Astrocyte (in vitro differentiated cells and primary cell): Measurements from ENCODE around the gene NOS1. TPM values are rescaled to one million over a fixed set of nuclear protein-coding genes. Genes with fewer than 3 reads are reported as not detected.

Source experiments
- DNase-seq: peaks from one replicate; pipeline ENCODE4 v3.0.0-alpha.2; 2010; ENCODE audit warnings: low read depth
- FAIRE-seq: peaks from 2 replicates; lab custom pipeline; 2011; peaks lifted over from hg19 to GRCh38; lab: Jason Lieb, UNC
- H2AFZ ChIP-seq: 2 replicates; pipeline ENCODE4 v1.6.0; 2012; ENCODE audit warnings: low read depth, low read length, inconsistent platforms
- H3K27ac ChIP-seq: 2 replicates; pipeline ENCODE4 v1.5.1; 2011; ENCODE audit warnings: low read depth, low read length, inconsistent platforms
- H3K27me3 ChIP-seq: 2 replicates; pipeline ENCODE4 v1.6.0; 2011; ENCODE audit warnings: low read length, inconsistent platforms; ENCODE audit not compliant: insufficient read depth
- H3K36me3 ChIP-seq: 2 replicates; pipeline ENCODE4 v1.5.1; 2011; ENCODE audit warnings: low read length, inconsistent platforms; ENCODE audit not compliant: insufficient read depth
- H3K4me1 ChIP-seq: 2 replicates; pipeline ENCODE4 v1.5.1; 2011; ENCODE audit warnings: low read length, inconsistent platforms; ENCODE audit not compliant: insufficient read depth
- H3K4me2 ChIP-seq: 2 replicates; pipeline ENCODE4 v1.6.0; 2012; ENCODE audit warnings: low read length, inconsistent platforms
- H3K4me3 ChIP-seq: 2 replicates; pipeline ENCODE4 v1.5.1; 2011; ENCODE audit warnings: low read depth, mild to moderate bottlenecking, low read length, inconsistent platforms; ENCODE audit not compliant: insufficient read depth
- H3K79me2 ChIP-seq: 2 replicates; pipeline ENCODE4 v1.6.0; 2012; ENCODE audit warnings: mild to moderate bottlenecking, low read length, inconsistent platforms; ENCODE audit not compliant: insufficient read depth
- H3K9ac ChIP-seq: 2 replicates; pipeline ENCODE4 v1.6.0; 2012; ENCODE audit warnings: mild to moderate bottlenecking, low read length, inconsistent platforms
- H3K9me3 ChIP-seq: 2 replicates; pipeline ENCODE4 v1.5.1; 2012; ENCODE audit warnings: low read depth, mild to moderate bottlenecking, low read length, inconsistent platforms; ENCODE audit not compliant: insufficient read depth
- H4K20me1 ChIP-seq: 2 replicates; pipeline ENCODE4 v1.6.0; 2012; ENCODE audit warnings: low read length, inconsistent platforms; ENCODE audit not compliant: insufficient read depth
- H3K27ac Mint-ChIP-seq: one replicate; pipeline ENCODE4 v1.8.0; 2021; ENCODE audit warnings: mild to moderate bottlenecking, mixed read lengths; ENCODE audit not compliant: unreplicated experiment
- H3K27me3 Mint-ChIP-seq: one replicate; pipeline ENCODE4 v1.8.0; 2021; ENCODE audit warnings: low read depth, mixed read lengths; ENCODE audit not compliant: unreplicated experiment
- H3K36me3 Mint-ChIP-seq: one replicate; pipeline ENCODE4 v1.8.0; 2021; ENCODE audit warnings: low read depth, mixed read lengths; ENCODE audit not compliant: unreplicated experiment
- H3K4me1 Mint-ChIP-seq: one replicate; pipeline ENCODE4 v1.8.0; 2021; ENCODE audit warnings: low read depth, mixed read lengths; ENCODE audit not compliant: unreplicated experiment
- H3K4me3 Mint-ChIP-seq: one replicate; pipeline ENCODE4 v1.8.0; 2021; ENCODE audit warnings: mild to moderate bottlenecking, moderate library complexity, mixed read lengths; ENCODE audit not compliant: unreplicated experiment
- H3K9me3 Mint-ChIP-seq: one replicate; pipeline ENCODE4 v1.8.0; 2021; ENCODE audit warnings: mild to moderate bottlenecking, mixed read lengths; ENCODE audit not compliant: unreplicated experiment
- CTCF ChIP-seq: IDR thresholded peaks from 2 replicates; pipeline ENCODE4 v1.5.1; 2011; ENCODE audit warnings: low read depth, mild to moderate bottlenecking, inconsistent platforms, low read length, moderate library complexity; ENCODE audit not compliant: insufficient read depth
- EZH2 ChIP-seq: IDR thresholded peaks from 2 replicates; pipeline ENCODE4 v1.6.1; 2012; ENCODE audit warnings: mild to moderate bottlenecking, low read length, inconsistent platforms; ENCODE audit not compliant: insufficient read depth
- total RNA-seq: library from RNA; stranded (reverse); gene quantifications from 2 replicates; pipeline ENCODE4 v1.2.1, GENCODE V29; 2021

Gene NOS1
- total RNA-seq, 1 donor from 2014 or later, result 0.05 TPM

GRCh38 chr12:117343296-117343695, 18.1 kb downstream of the NOS1 start:
- H3K9me3 ChIP-seq, result peaks cover 4% of the 10 kb centered on the region
- Mint-ChIP-seq H3K36me3 (no peaks in the 10 kb centered on the region), H3K4me3 (no peak overlapping the region), H3K4me1 (no peaks in the 10 kb centered on the region), H3K9me3 (no peaks in the 10 kb centered on the region), H3K27ac (no peak overlapping the region), H3K27me3 (no peaks in the 10 kb centered on the region)
- H3K4me2 ChIP-seq, result no peak overlapping the region
- H3K4me1 ChIP-seq, result no peaks in the 10 kb centered on the region
- FAIRE-seq, result no peak
- no peaks in the 10 kb centered on the region for H3K36me3 ChIP-seq
- no peak overlapping the region for H3K9ac ChIP-seq
- H3K27me3 ChIP-seq, result no peaks in the 10 kb centered on the region
- no peak overlapping the region for H2AFZ ChIP-seq
- no peak for DNase-seq
- no peak overlapping the region for H3K27ac ChIP-seq
- H3K4me3 ChIP-seq, result no peak overlapping the region
- no peak for TF ChIP-seq EZH2
- no peak for TF ChIP-seq CTCF
- no peaks in the 10 kb centered on the region for H3K79me2 ChIP-seq
- no peaks in the 10 kb centered on the region for H4K20me1 ChIP-seq

- Histone ChIP-seq H3K4me3 (no peak overlapping the region), H3K9ac (no peak overlapping the region), H3K36me3 (no peaks in the 10 kb centered on the region), H4K20me1 (no peaks in the 10 kb centered on the region), H3K27me3 (no peaks in the 10 kb centered on the region), H3K79me2 (no peaks in the 10 kb centered on the region), H2AFZ (no peak overlapping the region), H3K27ac (no peak overlapping the region), H3K9me3 (peaks cover 4% of the 10 kb centered on the region), H3K4me2 (no peak overlapping the region), H3K4me1 (no peaks in the 10 kb centered on the region)
- Mint-ChIP-seq H3K9me3 (no peaks in the 10 kb centered on the region), H3K27me3 (no peaks in the 10 kb centered on the region), H3K4me3 (no peak overlapping the region), H3K4me1 (no peaks in the 10 kb centered on the region), H3K36me3 (no peaks in the 10 kb centered on the region), H3K27ac (no peak overlapping the region)
- DNase-seq (no peak), FAIRE-seq (no peak)
- TF ChIP-seq EZH2 (no peak), CTCF (no peak)
These were observed 18.7 kb downstream of the NOS1 start for GRCh38 chr12:117342682-117343081.

- TF ChIP-seq CTCF (no peak), EZH2 (no peak)
- no peaks in the 10 kb centered on the region for H3K9me3 Mint-ChIP-seq
- DNase-seq (no peak), FAIRE-seq (no peak)
- Histone ChIP-seq H3K4me1 (no peaks in the 10 kb centered on the region), H3K9me3 (peaks cover 4% of the 10 kb centered on the region), H3K27me3 (no peaks in the 10 kb centered on the region), H3K36me3 (no peaks in the 10 kb centered on the region), H4K20me1 (no peaks in the 10 kb centered on the region), H3K9ac (no peak overlapping the region), H3K79me2 (no peaks in the 10 kb centered on the region), H3K27ac (no peak overlapping the region), H2AFZ (no peak overlapping the region), H3K4me3 (no peak overlapping the region), H3K4me2 (no peak overlapping the region)
- no peaks in the 10 kb centered on the region for H3K4me1 Mint-ChIP-seq
- H3K36me3 Mint-ChIP-seq, result no peaks in the 10 kb centered on the region
- H3K4me3 Mint-ChIP-seq, result no peak overlapping the region
- no peak overlapping the region for H3K27ac Mint-ChIP-seq
- H3K27me3 Mint-ChIP-seq, result no peaks in the 10 kb centered on the region
These were observed 19.2 kb downstream of the NOS1 start for GRCh38 chr12:117342247-117342646.
